ENCODE measurements around the gene WNT7A.

Gene WNT7A

DNA sequence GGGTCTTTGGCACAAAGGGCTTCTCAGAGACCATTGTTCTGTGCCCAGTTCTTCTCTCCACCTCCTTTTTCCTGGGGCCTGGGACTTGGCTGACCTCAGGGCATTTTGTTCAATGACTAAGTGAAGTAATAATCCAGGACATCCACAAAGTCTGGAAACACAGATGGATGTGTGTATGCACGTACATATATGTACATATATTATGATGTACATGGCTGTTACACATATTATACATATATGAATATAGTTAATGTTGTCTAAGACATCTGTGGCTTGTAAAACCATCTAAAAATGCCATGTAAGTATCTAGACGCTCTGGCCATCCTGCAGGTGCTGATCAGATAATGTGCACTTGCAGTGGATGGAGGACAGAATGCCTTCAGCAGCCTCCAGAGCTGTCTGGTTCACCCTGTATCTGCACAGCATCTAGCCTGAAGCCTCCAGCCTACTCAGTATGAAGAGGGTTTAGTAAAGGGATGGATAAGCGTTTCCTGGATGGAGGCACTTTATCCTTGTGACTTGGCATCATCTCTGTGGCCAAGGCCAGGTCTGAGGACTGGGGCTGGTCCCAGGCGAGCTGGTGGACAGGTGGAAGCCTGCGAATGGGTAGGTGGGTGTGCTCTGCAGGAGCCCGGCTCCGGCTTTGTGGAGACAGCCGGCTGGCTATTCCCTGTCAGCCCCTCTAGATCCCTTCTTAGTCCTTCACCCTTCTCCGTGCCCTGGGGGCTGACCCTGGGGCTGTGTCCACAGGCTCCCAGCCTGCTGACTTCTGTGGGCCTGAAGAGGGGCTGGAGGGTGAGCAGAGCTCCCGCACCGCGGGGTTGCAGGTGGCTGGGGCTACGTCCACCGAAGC, 88.4 kb downstream of the WNT7A start:
- DNase-seq: no peak

DNA sequence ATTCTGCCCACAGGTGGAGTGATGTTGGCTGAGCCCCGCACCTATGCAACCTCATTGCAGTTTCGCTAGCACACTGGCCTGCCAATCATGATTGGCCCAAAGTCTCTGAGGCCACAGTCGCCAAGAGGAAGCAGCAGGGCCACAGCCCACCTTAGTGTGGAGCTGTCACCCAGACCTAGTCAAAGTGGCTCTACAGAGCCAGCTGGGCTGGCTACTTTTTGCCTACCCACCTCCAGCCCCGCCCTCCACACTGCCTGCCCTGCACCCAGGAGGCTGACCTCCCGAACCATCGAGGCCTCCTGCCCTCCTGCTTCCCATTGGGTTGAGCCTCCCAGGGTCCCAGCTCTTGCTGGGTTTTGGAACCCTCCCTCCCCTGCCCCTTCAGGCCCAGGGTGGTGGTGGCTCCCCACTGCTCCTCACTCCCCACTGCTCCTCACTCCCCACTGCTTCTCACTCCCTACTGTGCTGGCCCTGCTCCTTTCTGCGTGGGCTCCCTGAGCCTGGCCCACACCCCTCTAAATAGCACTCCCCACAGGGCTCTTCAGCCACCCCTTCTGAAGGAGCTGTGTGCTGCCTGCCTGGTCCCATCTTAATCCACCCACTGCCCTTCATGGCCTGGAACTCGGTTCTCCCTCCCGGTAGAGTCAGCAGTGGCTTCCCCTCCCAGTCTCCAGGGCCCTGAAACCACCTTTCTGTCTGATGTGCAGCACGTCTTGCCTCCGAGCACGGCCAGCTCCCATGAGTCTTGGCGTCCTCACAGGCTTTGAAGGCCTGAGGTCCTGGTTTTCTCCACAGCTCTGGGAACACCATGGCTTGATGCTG, 89.3 kb downstream of the WNT7A start:
- DNase-seq: no peak

DNA sequence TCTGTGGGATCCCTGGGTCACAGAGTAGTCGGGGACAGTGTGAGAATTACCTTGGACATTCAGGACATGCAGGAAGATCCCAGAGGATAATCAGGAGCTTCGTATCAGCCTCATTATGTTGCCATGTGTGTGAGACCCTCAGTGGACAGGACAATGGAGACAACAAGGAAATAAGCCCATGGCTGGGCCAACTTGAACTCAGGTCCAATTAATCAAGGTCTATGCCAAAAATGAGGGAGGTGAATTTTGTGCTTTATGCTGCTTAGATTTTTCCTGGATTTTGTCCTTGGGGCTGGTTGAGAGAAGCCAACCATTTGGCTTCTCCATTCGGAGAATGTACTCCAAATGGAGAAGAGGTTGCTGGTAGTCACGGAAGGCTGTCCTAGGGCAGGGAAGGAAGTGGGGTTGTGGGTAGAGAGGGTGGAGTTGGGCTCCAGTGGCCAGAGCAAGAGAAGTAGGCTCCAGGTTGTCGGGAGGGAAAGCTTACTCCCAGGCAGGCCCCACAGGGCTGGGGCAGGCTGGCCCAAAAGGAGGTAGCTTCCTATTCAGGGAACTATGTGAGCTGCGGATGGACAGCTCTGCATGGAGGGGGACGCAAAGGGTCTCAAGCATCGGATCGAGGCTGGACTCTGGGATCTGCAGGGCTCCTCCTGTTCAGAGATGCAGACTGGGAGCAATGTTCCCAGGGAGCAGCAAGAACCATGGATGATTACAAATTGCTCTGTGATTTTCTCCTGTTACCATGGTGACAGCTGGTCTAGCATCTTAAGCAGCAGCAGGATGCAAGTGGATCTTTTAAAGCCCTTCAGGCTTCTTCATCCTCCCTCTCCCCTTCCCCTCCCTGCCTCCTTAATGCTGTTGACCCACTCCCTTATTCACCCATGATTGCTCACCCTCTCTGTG, 91.1 kb downstream of the WNT7A start:
- DNase-seq: no peak

GRCh38 chr3:13787533-13788132, 92.2 kb downstream of the WNT7A start:
- no peak for DNase-seq

GRCh38 chr3:13786811-13787210, 93.1 kb downstream of the WNT7A start:
- no peak for DNase-seq

- DNase-seq: no peak
These were observed 93.9 kb downstream of the WNT7A start for GRCh38 chr3:13785853-13786436.

- no peak for DNase-seq
These were observed 94.5 kb downstream of the WNT7A start for GRCh38 chr3:13785351-13785750.

GRCh38 chr3:13783476-13783875, 96.4 kb downstream of the WNT7A start:
- DNase-seq: no peak

- DNase-seq: no peak
These were observed 97.4 kb downstream of the WNT7A start for GRCh38 chr3:13782501-13782900.

GRCh38 chr3:13781417-13781816, 98.5 kb downstream of the WNT7A start:
- DNase-seq: no peak

DNA sequence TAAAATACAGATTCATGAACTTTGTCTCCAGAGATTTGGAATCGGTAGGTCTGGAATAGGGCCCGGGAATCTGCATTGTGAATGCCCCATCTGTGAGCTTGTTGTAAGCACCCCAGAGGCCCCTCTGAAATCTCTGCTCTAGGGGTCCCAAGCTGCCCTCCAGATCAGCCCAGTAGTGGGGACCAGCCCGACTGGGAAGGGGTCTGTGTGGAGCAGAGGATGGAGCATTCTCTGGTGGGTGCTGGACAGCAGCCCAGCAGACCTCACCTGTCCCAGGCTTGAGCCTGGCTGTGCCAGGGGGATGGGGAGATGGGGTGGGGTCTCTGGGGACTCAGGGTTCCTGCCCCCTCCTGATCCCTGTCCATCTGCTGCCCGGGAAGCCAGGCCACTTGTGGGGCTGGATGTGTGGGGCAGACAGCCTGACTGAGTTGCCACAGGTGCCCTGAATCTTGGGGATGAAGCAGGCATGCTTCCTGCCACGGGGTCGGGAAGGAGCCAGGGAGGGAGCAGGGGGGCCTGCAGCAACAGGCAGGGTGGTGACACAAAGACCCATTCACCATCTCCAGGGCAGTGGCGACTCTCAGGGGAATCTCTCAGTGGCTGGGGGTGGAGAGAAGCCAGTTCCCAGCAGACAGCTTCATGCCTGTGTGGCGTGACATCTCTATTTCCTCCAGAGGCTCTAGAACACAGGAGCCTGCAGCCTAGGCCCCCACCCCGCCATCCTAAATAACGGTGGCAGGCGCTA, 99.3 kb downstream of the WNT7A start:
- DNase-seq: no peak

- no peak for DNase-seq
These were observed 103.4 kb downstream of the WNT7A start for GRCh38 chr3:13776253-13777050.

GRCh38 chr3:13772885-13773745, 106.8 kb downstream of the WNT7A start:
- no peak for DNase-seq

GRCh38 chr3:13772321-13772745, 107.5 kb downstream of the WNT7A start:
- no peak for DNase-seq

GRCh38 chr3:13771496-13771895, 108.4 kb downstream of the WNT7A start:
- DNase-seq: no peak

GRCh38 chr3:13770170-13771169, 109.4 kb downstream of the WNT7A start:
- no peak for DNase-seq

DNA sequence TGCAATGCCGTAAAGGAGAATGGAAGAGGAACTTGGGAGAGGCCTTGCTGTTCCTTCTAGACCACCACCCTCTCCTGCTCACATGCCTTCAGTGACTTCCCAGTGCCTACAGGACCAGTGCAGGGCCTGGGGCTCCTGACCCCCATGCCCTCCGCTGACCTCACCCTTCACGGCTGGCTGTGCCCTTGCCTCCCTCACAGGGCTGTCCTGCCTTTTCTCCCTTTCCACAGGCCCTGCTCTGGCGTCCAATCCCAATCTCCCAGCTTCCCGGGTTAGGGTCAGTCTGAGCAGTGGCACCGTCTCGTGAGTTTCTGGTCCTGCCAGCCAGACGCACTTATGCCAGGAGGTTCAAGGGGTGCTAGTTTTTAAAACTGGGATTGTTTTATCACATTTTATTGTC, 110.4 kb downstream of the WNT7A start:
- no peak for DNase-seq

DNA sequence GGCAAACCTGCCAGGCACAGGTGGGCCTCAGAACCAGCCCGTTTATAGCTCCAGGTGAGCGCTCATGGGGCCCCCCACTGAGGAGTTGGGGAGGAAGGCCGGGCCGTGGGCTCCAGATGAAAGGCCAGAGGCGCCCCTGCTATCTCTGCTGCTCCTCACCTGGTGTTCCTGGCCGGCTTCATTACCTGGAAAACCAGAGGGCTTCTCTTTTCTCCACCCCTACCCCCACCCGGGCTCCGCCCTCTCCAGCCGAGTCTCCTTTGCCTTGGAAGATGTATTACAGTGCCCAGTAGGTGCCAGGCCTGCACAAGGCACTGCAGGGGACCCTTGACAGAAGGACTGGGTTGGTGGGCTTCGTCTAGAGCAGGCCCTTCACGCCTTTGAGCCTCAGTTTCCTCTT, 111.4 kb downstream of the WNT7A start:
- no peak for DNase-seq
